ENCODE data around the gene CHMP4B.

The CHMP4B gene

GRCh38 chr20:33875534-33876026, 64.4 kb downstream of the CHMP4B start:
- H2AFZ ChIP-seq (ENCODE audit: low read length, unreplicated experiment), result no peak overlapping the region
- H3K27me3 ChIP-seq (ENCODE audit: insufficient read depth, low read length), result no peaks in the 10 kb centered on the region
- H3K4me3 ChIP-seq (ENCODE audit: low read depth, low read length), result no peak overlapping the region
- H3K4me1 ChIP-seq (ENCODE audit: control insufficient read depth, insufficient read depth, low read length, unreplicated experiment), result peaks cover 4% of the 10 kb centered on the region
- no peaks in the 10 kb centered on the region for H3K36me3 ChIP-seq (ENCODE audit: insufficient read depth, low read length)
- H3K27ac ChIP-seq (ENCODE audit: low read depth, low read length), result no peak overlapping the region
- no peaks in the 10 kb centered on the region for H3K79me2 ChIP-seq (ENCODE audit: control insufficient read depth, insufficient read depth, low read length, unreplicated experiment)

GRCh38 chr20:33878583-33878982, 67.4 kb downstream of the CHMP4B start:
- Histone ChIP-seq H3K36me3 (ENCODE audit: insufficient read depth, low read length) (no peaks in the 10 kb centered on the region), H3K4me1 (ENCODE audit: control insufficient read depth, insufficient read depth, low read length, unreplicated experiment) (no peaks in the 10 kb centered on the region)

GRCh38 chr20:33880396-33880795, 69.2 kb downstream of the CHMP4B start:
- Histone ChIP-seq H2AFZ (ENCODE audit: low read length, unreplicated experiment) (no peak overlapping the region), H3K36me3 (ENCODE audit: insufficient read depth, low read length) (no peaks in the 10 kb centered on the region), H3K79me2 (ENCODE audit: control insufficient read depth, insufficient read depth, low read length, unreplicated experiment) (no peaks in the 10 kb centered on the region), H3K27me3 (ENCODE audit: insufficient read depth, low read length) (no peaks in the 10 kb centered on the region), H3K4me3 (ENCODE audit: low read depth, low read length) (no peak overlapping the region), H3K4me1 (ENCODE audit: control insufficient read depth, insufficient read depth, low read length, unreplicated experiment) (no peaks in the 10 kb centered on the region), H3K27ac (ENCODE audit: low read depth, low read length) (no peak overlapping the region)

More at GRCh38 chr20:33878583-33878982, 67.4 kb downstream of the CHMP4B start:
- Histone ChIP-seq H3K27me3 (ENCODE audit: insufficient read depth, low read length) (no peaks in the 10 kb centered on the region), H3K27ac (ENCODE audit: low read depth, low read length) (no peak overlapping the region), H2AFZ (ENCODE audit: low read length, unreplicated experiment) (no peak overlapping the region), H3K79me2 (ENCODE audit: control insufficient read depth, insufficient read depth, low read length, unreplicated experiment) (no peaks in the 10 kb centered on the region), H3K4me3 (ENCODE audit: low read depth, low read length) (no peak overlapping the region)

- no peak overlapping the region for H3K4me3 ChIP-seq (ENCODE audit: low read depth, low read length)
- no peaks in the 10 kb centered on the region for H3K27me3 ChIP-seq (ENCODE audit: insufficient read depth, low read length)
- H3K36me3 ChIP-seq (ENCODE audit: insufficient read depth, low read length), result no peaks in the 10 kb centered on the region
- no peaks in the 10 kb centered on the region for H3K4me1 ChIP-seq (ENCODE audit: control insufficient read depth, insufficient read depth, low read length, unreplicated experiment)
- no peak overlapping the region for H2AFZ ChIP-seq (ENCODE audit: low read length, unreplicated experiment)
- H3K27ac ChIP-seq (ENCODE audit: low read depth, low read length), result no peak overlapping the region
- H3K79me2 ChIP-seq (ENCODE audit: control insufficient read depth, insufficient read depth, low read length, unreplicated experiment), result no peaks in the 10 kb centered on the region
These were observed 70.8 kb downstream of the CHMP4B start for GRCh38 chr20:33881989-33882388.

- no peak overlapping the region for H3K27ac ChIP-seq (ENCODE audit: low read depth, low read length)
- no peaks in the 10 kb centered on the region for H3K4me1 ChIP-seq (ENCODE audit: control insufficient read depth, insufficient read depth, low read length, unreplicated experiment)
- no peaks in the 10 kb centered on the region for H3K36me3 ChIP-seq (ENCODE audit: insufficient read depth, low read length)
- H3K4me3 ChIP-seq (ENCODE audit: low read depth, low read length), result no peak overlapping the region
- no peaks in the 10 kb centered on the region for H3K27me3 ChIP-seq (ENCODE audit: insufficient read depth, low read length)
- no peak overlapping the region for H2AFZ ChIP-seq (ENCODE audit: low read length, unreplicated experiment)
- H3K79me2 ChIP-seq (ENCODE audit: control insufficient read depth, insufficient read depth, low read length, unreplicated experiment), result no peaks in the 10 kb centered on the region
These were observed 71.3 kb downstream of the CHMP4B start for GRCh38 chr20:33882481-33882880.

- H3K27ac ChIP-seq (ENCODE audit: low read depth, low read length), result no peak overlapping the region
- H2AFZ ChIP-seq (ENCODE audit: low read length, unreplicated experiment), result no peak overlapping the region
- no peak overlapping the region for H3K4me3 ChIP-seq (ENCODE audit: low read depth, low read length)
These were observed 72.0 kb downstream of the CHMP4B start for GRCh38 chr20:33883164-33883563.

GRCh38 chr20:33884633-33885032, 73.5 kb downstream of the CHMP4B start:
- no peaks in the 10 kb centered on the region for H3K79me2 ChIP-seq (ENCODE audit: control insufficient read depth, insufficient read depth, low read length, unreplicated experiment)
- no peaks in the 10 kb centered on the region for H3K4me1 ChIP-seq (ENCODE audit: control insufficient read depth, insufficient read depth, low read length, unreplicated experiment)
- H3K36me3 ChIP-seq (ENCODE audit: insufficient read depth, low read length), result no peaks in the 10 kb centered on the region
- H3K27ac ChIP-seq (ENCODE audit: low read depth, low read length), result no peak overlapping the region
- H2AFZ ChIP-seq (ENCODE audit: low read length, unreplicated experiment), result no peak overlapping the region
- H3K27me3 ChIP-seq (ENCODE audit: insufficient read depth, low read length), result 0 out of 2 replicates have a peak, but pooled peaks cover 5% of the 10 kb centered on the region
- no peak overlapping the region for H3K4me3 ChIP-seq (ENCODE audit: low read depth, low read length)

More at GRCh38 chr20:33883164-33883563, 72.0 kb downstream of the CHMP4B start:
- H3K36me3 ChIP-seq (ENCODE audit: insufficient read depth, low read length), result no peaks in the 10 kb centered on the region
- no peaks in the 10 kb centered on the region for H3K79me2 ChIP-seq (ENCODE audit: control insufficient read depth, insufficient read depth, low read length, unreplicated experiment)
- no peaks in the 10 kb centered on the region for H3K4me1 ChIP-seq (ENCODE audit: control insufficient read depth, insufficient read depth, low read length, unreplicated experiment)
- H3K27me3 ChIP-seq (ENCODE audit: insufficient read depth, low read length), result no peaks in the 10 kb centered on the region

- no peak overlapping the region for H3K4me3 ChIP-seq (ENCODE audit: low read depth, low read length)
- no peak overlapping the region for H2AFZ ChIP-seq (ENCODE audit: low read length, unreplicated experiment)
- H3K27ac ChIP-seq (ENCODE audit: low read depth, low read length), result no peak overlapping the region
- no peaks in the 10 kb centered on the region for H3K4me1 ChIP-seq (ENCODE audit: control insufficient read depth, insufficient read depth, low read length, unreplicated experiment)
- 0 out of 2 replicates have a peak, but pooled peaks cover 5% of the 10 kb centered on the region for H3K27me3 ChIP-seq (ENCODE audit: insufficient read depth, low read length)
- no peaks in the 10 kb centered on the region for H3K79me2 ChIP-seq (ENCODE audit: control insufficient read depth, insufficient read depth, low read length, unreplicated experiment)
- H3K36me3 ChIP-seq (ENCODE audit: insufficient read depth, low read length), result no peaks in the 10 kb centered on the region
These were observed 78.2 kb downstream of the CHMP4B start for GRCh38 chr20:33889312-33889711.

- Histone ChIP-seq H3K27ac (ENCODE audit: low read depth, low read length) (no peak overlapping the region), H3K4me3 (ENCODE audit: low read depth, low read length) (no peak overlapping the region), H3K27me3 (ENCODE audit: insufficient read depth, low read length) (0 out of 2 replicates have a peak, but pooled peaks cover 5% of the 10 kb centered on the region), H3K36me3 (ENCODE audit: insufficient read depth, low read length) (no peaks in the 10 kb centered on the region), H2AFZ (ENCODE audit: low read length, unreplicated experiment) (no peak overlapping the region), H3K79me2 (ENCODE audit: control insufficient read depth, insufficient read depth, low read length, unreplicated experiment) (no peaks in the 10 kb centered on the region), H3K4me1 (ENCODE audit: control insufficient read depth, insufficient read depth, low read length, unreplicated experiment) (no peaks in the 10 kb centered on the region)
These were observed 79.4 kb downstream of the CHMP4B start for GRCh38 chr20:33890557-33890956.

- H3K4me1 ChIP-seq (ENCODE audit: control insufficient read depth, insufficient read depth, low read length, unreplicated experiment), result no peaks in the 10 kb centered on the region
- H3K4me3 ChIP-seq (ENCODE audit: low read depth, low read length), result no peak overlapping the region
- H3K79me2 ChIP-seq (ENCODE audit: control insufficient read depth, insufficient read depth, low read length, unreplicated experiment), result no peaks in the 10 kb centered on the region
- H3K27ac ChIP-seq (ENCODE audit: low read depth, low read length), result no peak overlapping the region
- no peak overlapping the region for H2AFZ ChIP-seq (ENCODE audit: low read length, unreplicated experiment)
- peaks cover 7% of the 10 kb centered on the region; the same call in 1 of the 2 replicates for H3K27me3 ChIP-seq (ENCODE audit: insufficient read depth, low read length)
- H3K36me3 ChIP-seq (ENCODE audit: insufficient read depth, low read length), result no peaks in the 10 kb centered on the region
These were observed 82.2 kb downstream of the CHMP4B start for GRCh38 chr20:33893314-33893713.

- no peaks in the 10 kb centered on the region for H3K79me2 ChIP-seq (ENCODE audit: control insufficient read depth, insufficient read depth, low read length, unreplicated experiment)
- H2AFZ ChIP-seq (ENCODE audit: low read length, unreplicated experiment), result no peak overlapping the region
- H3K4me1 ChIP-seq (ENCODE audit: control insufficient read depth, insufficient read depth, low read length, unreplicated experiment), result no peaks in the 10 kb centered on the region
These were observed 83.7 kb downstream of the CHMP4B start for GRCh38 chr20:33894798-33895197.

More at GRCh38 chr20:33894798-33895197, 83.7 kb downstream of the CHMP4B start:
- Histone ChIP-seq H3K27ac (ENCODE audit: low read depth, low read length) (no peak overlapping the region), H3K4me3 (ENCODE audit: low read depth, low read length) (no peak overlapping the region), H3K36me3 (ENCODE audit: insufficient read depth, low read length) (no peaks in the 10 kb centered on the region), H3K27me3 (ENCODE audit: insufficient read depth, low read length) (peaks cover 3% of the 10 kb centered on the region; the same call in 1 of the 2 replicates)

All from ACC112 (cell line).